Measurements from ENCODE around the gene ALG12. TPM values are rescaled to one million over a fixed set of nuclear protein-coding genes. Genes with fewer than 3 reads are reported as not detected.

ALG12 gene
- total and polyA plus RNA-seq, 2 of the 13 experiments (the other 11 are each of a cell fraction or from before 2014, with no cell fraction given): 7.8 to 15.8 TPM

DNA sequence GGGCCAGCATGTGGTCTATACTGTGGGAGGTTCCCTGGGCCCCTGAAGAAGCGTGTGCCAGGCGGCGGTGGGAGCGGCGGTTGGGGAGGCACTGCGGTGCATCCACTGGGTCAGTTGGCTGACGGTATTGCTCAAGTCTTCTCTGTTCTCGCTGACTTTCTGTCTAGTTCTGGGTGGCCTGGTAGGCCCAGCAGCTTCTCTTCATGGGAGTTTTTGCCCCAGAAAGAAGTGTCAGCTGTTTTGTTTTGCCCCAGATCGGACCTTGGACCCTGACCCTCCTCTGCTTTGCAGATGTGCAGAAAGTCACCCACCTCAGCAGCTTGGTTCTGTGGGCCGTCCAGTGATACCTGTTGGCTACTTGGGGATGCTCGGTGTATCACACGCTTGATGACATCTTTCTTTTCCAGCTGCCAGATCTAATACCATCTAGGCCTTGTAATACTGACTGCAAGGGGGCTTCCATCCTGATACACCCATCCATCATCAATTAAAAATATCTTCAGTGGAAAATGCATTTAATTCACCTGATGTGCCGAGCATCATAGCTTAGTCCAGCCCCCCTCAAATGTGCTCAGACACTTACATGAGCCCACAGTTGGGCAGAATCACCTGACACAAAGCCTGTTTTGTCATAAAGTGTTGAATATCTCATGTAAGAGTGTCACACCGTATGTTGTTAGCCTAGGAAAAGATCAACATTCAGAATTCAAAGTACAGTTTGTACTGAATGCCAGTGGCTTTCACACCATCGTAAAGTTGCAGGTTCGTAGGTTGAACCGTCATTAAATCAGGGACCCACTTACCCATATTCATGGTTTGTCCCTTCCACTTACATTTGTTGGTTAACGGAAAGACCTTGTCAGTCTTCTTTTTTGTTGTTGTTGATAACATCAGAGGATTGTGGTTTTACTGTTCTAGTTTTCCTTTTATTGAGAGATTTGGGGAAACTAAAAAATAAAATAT is 50.7 kb downstream of the ALG12 start (continued):
- TF ChIP-seq, protein P1, sequence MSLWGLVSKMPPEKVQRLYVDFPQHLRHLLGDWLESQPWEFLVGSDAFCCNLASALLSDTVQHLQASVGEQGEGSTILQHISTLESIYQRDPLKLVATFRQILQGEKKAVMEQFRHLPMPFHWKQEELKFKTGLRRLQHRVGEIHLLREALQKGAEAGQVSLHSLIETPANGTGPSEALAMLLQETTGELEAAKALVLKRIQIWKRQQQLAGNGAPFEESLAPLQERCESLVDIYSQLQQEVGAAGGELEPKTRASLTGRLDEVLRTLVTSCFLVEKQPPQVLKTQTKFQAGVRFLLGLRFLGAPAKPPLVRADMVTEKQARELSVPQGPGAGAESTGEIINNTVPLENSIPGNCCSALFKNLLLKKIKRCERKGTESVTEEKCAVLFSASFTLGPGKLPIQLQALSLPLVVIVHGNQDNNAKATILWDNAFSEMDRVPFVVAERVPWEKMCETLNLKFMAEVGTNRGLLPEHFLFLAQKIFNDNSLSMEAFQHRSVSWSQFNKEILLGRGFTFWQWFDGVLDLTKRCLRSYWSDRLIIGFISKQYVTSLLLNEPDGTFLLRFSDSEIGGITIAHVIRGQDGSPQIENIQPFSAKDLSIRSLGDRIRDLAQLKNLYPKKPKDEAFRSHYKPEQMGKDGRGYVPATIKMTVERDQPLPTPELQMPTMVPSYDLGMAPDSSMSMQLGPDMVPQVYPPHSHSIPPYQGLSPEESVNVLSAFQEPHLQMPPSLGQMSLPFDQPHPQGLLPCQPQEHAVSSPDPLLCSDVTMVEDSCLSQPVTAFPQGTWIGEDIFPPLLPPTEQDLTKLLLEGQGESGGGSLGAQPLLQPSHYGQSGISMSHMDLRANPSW (CRISPR knock-in tag; IDR thresholded peaks at IDR 0.05; ENCODE audit: borderline replicate concordance): no peak
- TF ChIP-seq IRF2 (CRISPR knock-in tag; IDR thresholded peaks at IDR 0.05): 0 out of 2 replicates have a peak, but pooled peaks have one; percentile 23
- TF ChIP-seq, protein P2, sequence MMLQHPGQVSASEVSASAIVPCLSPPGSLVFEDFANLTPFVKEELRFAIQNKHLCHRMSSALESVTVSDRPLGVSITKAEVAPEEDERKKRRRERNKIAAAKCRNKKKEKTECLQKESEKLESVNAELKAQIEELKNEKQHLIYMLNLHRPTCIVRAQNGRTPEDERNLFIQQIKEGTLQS (CRISPR knock-in tag; IDR thresholded peaks at IDR 0.05): no peak
- no peak for TF ChIP-seq ZBTB7B (CRISPR knock-in tag; IDR thresholded peaks at IDR 0.05)
- TF ChIP-seq ZFP36 (IDR thresholded peaks at IDR 0.05; ENCODE audit: borderline replicate concordance, low read depth, low read length, partially characterized antibody): no peak
- TF ChIP-seq ZNF501 (CRISPR knock-in tag; IDR thresholded peaks at IDR 0.05): peak; percentile 33
- TF ChIP-seq TSC22D2 (CRISPR knock-in tag; IDR thresholded peaks at IDR 0.05; ENCODE audit: borderline replicate concordance): no peak
- TF ChIP-seq, protein P3, sequence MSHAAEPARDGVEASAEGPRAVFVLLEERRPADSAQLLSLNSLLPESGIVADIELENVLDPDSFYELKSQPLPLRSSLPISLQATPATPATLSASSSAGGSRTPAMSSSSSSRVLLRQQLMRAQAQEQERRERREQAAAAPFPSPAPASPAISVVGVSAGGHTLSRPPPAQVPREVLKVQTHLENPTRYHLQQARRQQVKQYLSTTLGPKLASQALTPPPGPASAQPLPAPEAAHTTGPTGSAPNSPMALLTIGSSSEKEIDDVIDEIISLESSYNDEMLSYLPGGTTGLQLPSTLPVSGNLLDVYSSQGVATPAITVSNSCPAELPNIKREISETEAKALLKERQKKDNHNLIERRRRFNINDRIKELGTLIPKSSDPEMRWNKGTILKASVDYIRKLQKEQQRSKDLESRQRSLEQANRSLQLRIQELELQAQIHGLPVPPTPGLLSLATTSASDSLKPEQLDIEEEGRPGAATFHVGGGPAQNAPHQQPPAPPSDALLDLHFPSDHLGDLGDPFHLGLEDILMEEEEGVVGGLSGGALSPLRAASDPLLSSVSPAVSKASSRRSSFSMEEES (CRISPR knock-in tag; IDR thresholded peaks at IDR 0.05): 0 out of 2 replicates have a peak, but pooled peaks have one; percentile 12
- TF ChIP-seq CBX2 (IDR thresholded peaks at IDR 0.05; ENCODE audit: low read depth, low read length): no peak
- no peak for TF ChIP-seq CBX2 (CRISPR knock-in tag; IDR thresholded peaks at IDR 0.05; ENCODE audit: low read depth)
- TF ChIP-seq ZNF18 (CRISPR knock-in tag; IDR thresholded peaks at IDR 0.05; ENCODE audit: insufficient replicate concordance): peak; percentile 51
- TF ChIP-seq DRAP1 (CRISPR knock-in tag; IDR thresholded peaks at IDR 0.05): no peak
- TF ChIP-seq TOPORS (CRISPR knock-in tag; IDR thresholded peaks at IDR 0.05): no peak
- no peak for TF ChIP-seq DBP (CRISPR knock-in tag; IDR thresholded peaks at IDR 0.05; ENCODE audit: not compliant biosample characterization)
- TF ChIP-seq ZNF260 (CRISPR knock-in tag; IDR thresholded peaks at IDR 0.05; ENCODE audit: borderline replicate concordance, low read depth): no peak
- TF ChIP-seq NR2F6 (IDR thresholded peaks at IDR 0.05): no peak
- TF ChIP-seq NR2F6 (CRISPR knock-in tag; IDR thresholded peaks at IDR 0.05): peak; percentile 49; the same call in 1 of the 2 replicates
- no peak for TF ChIP-seq ETV5 (CRISPR knock-in tag; IDR thresholded peaks at IDR 0.05; ENCODE audit: borderline replicate concordance)
- TF ChIP-seq EZH2 (conservative IDR thresholded peaks at IDR 0.05; ENCODE audit: low read depth, low read length): no peak
